HepG2 (cell line): Measurements from ENCODE around the gene ETHE1. TPM values are rescaled to one million over a fixed set of nuclear protein-coding genes. Genes with fewer than 3 reads are reported as not detected.

Source experiments
- CEBPG ChIP-seq: IDR thresholded peaks from 2 replicates; pipeline ENCODE4 v1.6.1; 2016
- FOXK1 ChIP-seq: sonication (generic); formaldehyde crosslinking; IDR thresholded peaks from 2 replicates; pipeline ENCODE4 v1.4.0; 2020; ENCODE audit warnings: low read depth, missing genetic modification reagents, borderline replicate concordance
- FOXM1 ChIP-seq: sonication (generic); formaldehyde crosslinking; IDR thresholded peaks from 2 replicates; pipeline ENCODE4 v1.5.0; 2020; ENCODE audit warnings: missing genetic modification reagents
- FOXP1 ChIP-seq, 2 experiments: fragments of 450-650 bp in 1 of 2; IDR thresholded peaks; 2 replicates each; pipeline ENCODE4 v1.6.1; 2017 to 2018; ENCODE audit warnings: antibody characterized with exemption in 1 of 2
- JUN ChIP-seq: sonication (generic); formaldehyde crosslinking; IDR thresholded peaks from 2 replicates; pipeline ENCODE4 v1.4.0; 2020; ENCODE audit warnings: mild to moderate bottlenecking, missing genetic modification reagents
- KLF15 ChIP-seq: sonication (generic); formaldehyde crosslinking; IDR thresholded peaks from 2 replicates; pipeline ENCODE4 v1.8.1; 2023; ENCODE audit warnings: borderline replicate concordance, mild to moderate bottlenecking, inconsistent platforms, missing genetic modification reagents, mixed read lengths
- KLF16 ChIP-seq, 2 experiments: sonication (generic) in 1 of 2; formaldehyde crosslinking in 1 of 2; IDR thresholded peaks; 2 replicates each; pipeline versions ENCODE4 v1.6.1 to v1.8.0; 2016 to 2023; ENCODE audit warnings: missing genetic modification reagents in 2 of 2, missing compliant biosample characterization in 1 of 2
- SAP130 ChIP-seq: IDR thresholded peaks from 2 replicates; pipeline ENCODE4 v1.6.1; 2016; ENCODE audit warnings: low read depth
- SMAD1 ChIP-seq: sonication (generic); formaldehyde crosslinking; IDR thresholded peaks from 2 replicates; pipeline ENCODE4 v1.4.0; 2020; ENCODE audit warnings: missing genetic modification reagents, low read depth, mild to moderate bottlenecking, borderline replicate concordance
- YY1 ChIP-seq: IDR thresholded peaks from 2 replicates; pipeline ENCODE4 v1.6.1; 2011; ENCODE audit warnings: low read length, low read depth, moderate library complexity, mild to moderate bottlenecking; ENCODE audit not compliant: insufficient read depth, insufficient replicate concordance
- ZNF282 ChIP-seq: fragments of 450-650 bp; IDR thresholded peaks from 2 replicates; pipeline ENCODE4 v1.6.1; 2018; ENCODE audit not compliant: partially characterized antibody
- ZNF331 ChIP-seq: sonication (generic); formaldehyde crosslinking; IDR thresholded peaks from 2 replicates; pipeline ENCODE4 v1.4.0; 2020; ENCODE audit warnings: missing genetic modification reagents
- ZNF674 ChIP-seq: sonication (generic); formaldehyde crosslinking; IDR thresholded peaks from 2 replicates; pipeline ENCODE4 v1.5.0; 2020; ENCODE audit warnings: low read depth, mild to moderate bottlenecking, missing genetic modification reagents
- ZNF746 ChIP-seq: sonication (generic); formaldehyde crosslinking; IDR thresholded peaks from 2 replicates; pipeline ENCODE4 v1.8.0; 2022; ENCODE audit warnings: mild to moderate bottlenecking, missing genetic modification reagents
- ZNF776 ChIP-seq: sonication (generic); formaldehyde crosslinking; IDR thresholded peaks from 2 replicates; pipeline ENCODE4 v1.4.0; 2020; ENCODE audit warnings: mild to moderate bottlenecking, missing genetic modification reagents
- ZNF780A ChIP-seq: sonication (generic); formaldehyde crosslinking; IDR thresholded peaks from 2 replicates; pipeline ENCODE4 v1.8.0; 2022; ENCODE audit warnings: mild to moderate bottlenecking, missing genetic modification reagents, moderate library complexity
- ZNF816 ChIP-seq: sonication (generic); formaldehyde crosslinking; IDR thresholded peaks from 2 replicates; pipeline ENCODE4 v1.8.0; 2022; ENCODE audit warnings: missing genetic modification reagents, mild to moderate bottlenecking, borderline replicate concordance
- polyA plus RNA-seq, 8 experiments: library from polyadenylated mRNA; depleted of rRNA in 3 of 8; stranded (reverse) in 7 of 8; unstranded in 1 of 8; fragments of >200 nt; fragmentation: Illumina TruSeq in 4 of 8; extraction: Trizol in 4 of 8; gene quantifications; 2 replicates each; pipeline versions ENCODE4 v1.2.1 to v1.2.3, GENCODE V29; 2011 to 2016; ENCODE audit warnings: low read depth in 4 of 8, missing spikeins in 1 of 8, mixed read lengths in 1 of 8; ENCODE audit not compliant: insufficient read depth in 1 of 8
- total RNA-seq, 5 experiments: library from RNA; depleted of rRNA; stranded (reverse); fragments of >200 nt; fragmentation: Illumina TruSeq; extraction: Trizol; gene quantifications; 2 replicates each; pipeline ENCODE4 v1.2.3, GENCODE V29; 2016; ENCODE audit warnings: low read depth in 1 of 5
- TF ChIP-seq, protein P1 (sequence below): sonication (generic); formaldehyde crosslinking; IDR thresholded peaks from 2 replicates; pipeline ENCODE4 v1.4.0; 2020; ENCODE audit warnings: missing genetic modification reagents
- TF ChIP-seq, protein P2 (sequence below): IDR thresholded peaks from 2 replicates; pipeline ENCODE4 v1.6.1; 2016; ENCODE audit warnings: low read depth, missing genetic modification reagents, missing compliant biosample characterization
- TF ChIP-seq, protein P3 (sequence below): sonication (generic); formaldehyde crosslinking; IDR thresholded peaks from 2 replicates; pipeline ENCODE4 v1.4.0; 2020; ENCODE audit warnings: missing genetic modification reagents

Gene ETHE1
- total and polyA plus RNA-seq, 2 of the 13 experiments (the other 11 are each of a cell fraction or from before 2014, with no cell fraction given), result 32.5 to 58.4 TPM

DNA sequence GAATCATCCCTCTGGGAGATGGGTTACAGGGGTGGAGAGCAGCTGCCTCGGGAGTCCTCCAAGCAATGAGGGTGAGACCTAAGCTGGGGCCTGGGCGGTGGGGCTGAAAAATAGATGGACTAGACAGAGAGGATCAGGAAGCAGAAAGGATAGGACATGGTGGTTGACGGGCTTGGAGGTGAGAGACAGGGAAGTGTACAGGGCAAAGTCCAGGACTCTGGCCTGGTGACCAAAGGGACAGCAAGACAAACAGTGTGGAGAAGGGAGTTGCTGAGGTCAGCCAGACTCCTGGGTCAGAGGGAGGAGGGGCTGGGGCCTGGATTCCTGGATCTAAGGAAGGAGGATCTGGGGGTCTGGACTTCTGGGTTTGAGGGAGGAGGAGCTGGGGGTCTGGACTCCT, 28.0 kb downstream of the ETHE1 start (continued):
- TF ChIP-seq, protein P1, sequence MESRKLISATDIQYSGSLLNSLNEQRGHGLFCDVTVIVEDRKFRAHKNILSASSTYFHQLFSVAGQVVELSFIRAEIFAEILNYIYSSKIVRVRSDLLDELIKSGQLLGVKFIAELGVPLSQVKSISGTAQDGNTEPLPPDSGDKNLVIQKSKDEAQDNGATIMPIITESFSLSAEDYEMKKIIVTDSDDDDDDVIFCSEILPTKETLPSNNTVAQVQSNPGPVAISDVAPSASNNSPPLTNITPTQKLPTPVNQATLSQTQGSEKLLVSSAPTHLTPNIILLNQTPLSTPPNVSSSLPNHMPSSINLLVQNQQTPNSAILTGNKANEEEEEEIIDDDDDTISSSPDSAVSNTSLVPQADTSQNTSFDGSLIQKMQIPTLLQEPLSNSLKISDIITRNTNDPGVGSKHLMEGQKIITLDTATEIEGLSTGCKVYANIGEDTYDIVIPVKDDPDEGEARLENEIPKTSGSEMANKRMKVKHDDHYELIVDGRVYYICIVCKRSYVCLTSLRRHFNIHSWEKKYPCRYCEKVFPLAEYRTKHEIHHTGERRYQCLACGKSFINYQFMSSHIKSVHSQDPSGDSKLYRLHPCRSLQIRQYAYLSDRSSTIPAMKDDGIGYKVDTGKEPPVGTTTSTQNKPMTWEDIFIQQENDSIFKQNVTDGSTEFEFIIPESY, result no peak
- TF ChIP-seq JUN (CRISPR knock-in tag), result no peak
- no peak for TF ChIP-seq FOXM1 (CRISPR knock-in tag)
- TF ChIP-seq SMAD1 (CRISPR knock-in tag), result no peak
- TF ChIP-seq ZNF746 (CRISPR knock-in tag), result no peak; the same call in 1 of the 2 replicates
- TF ChIP-seq SAP130 (CRISPR knock-in tag), result peak; percentile 77
- no peak for TF ChIP-seq FOXP1 (IDR thresholded peaks at IDR 0.05)
- peak; percentile 44 for TF ChIP-seq FOXP1 (CRISPR knock-in tag; IDR thresholded peaks at IDR 0.05)
- no peak for TF ChIP-seq KLF15
- TF ChIP-seq, protein P2, sequence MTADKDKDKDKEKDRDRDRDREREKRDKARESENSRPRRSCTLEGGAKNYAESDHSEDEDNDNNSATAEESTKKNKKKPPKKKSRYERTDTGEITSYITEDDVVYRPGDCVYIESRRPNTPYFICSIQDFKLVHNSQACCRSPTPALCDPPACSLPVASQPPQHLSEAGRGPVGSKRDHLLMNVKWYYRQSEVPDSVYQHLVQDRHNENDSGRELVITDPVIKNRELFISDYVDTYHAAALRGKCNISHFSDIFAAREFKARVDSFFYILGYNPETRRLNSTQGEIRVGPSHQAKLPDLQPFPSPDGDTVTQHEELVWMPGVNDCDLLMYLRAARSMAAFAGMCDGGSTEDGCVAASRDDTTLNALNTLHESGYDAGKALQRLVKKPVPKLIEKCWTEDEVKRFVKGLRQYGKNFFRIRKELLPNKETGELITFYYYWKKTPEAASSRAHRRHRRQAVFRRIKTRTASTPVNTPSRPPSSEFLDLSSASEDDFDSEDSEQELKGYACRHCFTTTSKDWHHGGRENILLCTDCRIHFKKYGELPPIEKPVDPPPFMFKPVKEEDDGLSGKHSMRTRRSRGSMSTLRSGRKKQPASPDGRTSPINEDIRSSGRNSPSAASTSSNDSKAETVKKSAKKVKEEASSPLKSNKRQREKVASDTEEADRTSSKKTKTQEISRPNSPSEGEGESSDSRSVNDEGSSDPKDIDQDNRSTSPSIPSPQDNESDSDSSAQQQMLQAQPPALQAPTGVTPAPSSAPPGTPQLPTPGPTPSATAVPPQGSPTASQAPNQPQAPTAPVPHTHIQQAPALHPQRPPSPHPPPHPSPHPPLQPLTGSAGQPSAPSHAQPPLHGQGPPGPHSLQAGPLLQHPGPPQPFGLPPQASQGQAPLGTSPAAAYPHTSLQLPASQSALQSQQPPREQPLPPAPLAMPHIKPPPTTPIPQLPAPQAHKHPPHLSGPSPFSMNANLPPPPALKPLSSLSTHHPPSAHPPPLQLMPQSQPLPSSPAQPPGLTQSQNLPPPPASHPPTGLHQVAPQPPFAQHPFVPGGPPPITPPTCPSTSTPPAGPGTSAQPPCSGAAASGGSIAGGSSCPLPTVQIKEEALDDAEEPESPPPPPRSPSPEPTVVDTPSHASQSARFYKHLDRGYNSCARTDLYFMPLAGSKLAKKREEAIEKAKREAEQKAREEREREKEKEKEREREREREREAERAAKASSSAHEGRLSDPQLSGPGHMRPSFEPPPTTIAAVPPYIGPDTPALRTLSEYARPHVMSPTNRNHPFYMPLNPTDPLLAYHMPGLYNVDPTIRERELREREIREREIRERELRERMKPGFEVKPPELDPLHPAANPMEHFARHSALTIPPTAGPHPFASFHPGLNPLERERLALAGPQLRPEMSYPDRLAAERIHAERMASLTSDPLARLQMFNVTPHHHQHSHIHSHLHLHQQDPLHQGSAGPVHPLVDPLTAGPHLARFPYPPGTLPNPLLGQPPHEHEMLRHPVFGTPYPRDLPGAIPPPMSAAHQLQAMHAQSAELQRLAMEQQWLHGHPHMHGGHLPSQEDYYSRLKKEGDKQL (CRISPR knock-in tag), result no peak
- TF ChIP-seq FOXK1 (CRISPR knock-in tag), result peak; percentile 53; the same call in 1 of the 2 replicates
- TF ChIP-seq ZNF331 (CRISPR knock-in tag), result peak; percentile 73
- no peak for TF ChIP-seq YY1
- TF ChIP-seq, protein P3, sequence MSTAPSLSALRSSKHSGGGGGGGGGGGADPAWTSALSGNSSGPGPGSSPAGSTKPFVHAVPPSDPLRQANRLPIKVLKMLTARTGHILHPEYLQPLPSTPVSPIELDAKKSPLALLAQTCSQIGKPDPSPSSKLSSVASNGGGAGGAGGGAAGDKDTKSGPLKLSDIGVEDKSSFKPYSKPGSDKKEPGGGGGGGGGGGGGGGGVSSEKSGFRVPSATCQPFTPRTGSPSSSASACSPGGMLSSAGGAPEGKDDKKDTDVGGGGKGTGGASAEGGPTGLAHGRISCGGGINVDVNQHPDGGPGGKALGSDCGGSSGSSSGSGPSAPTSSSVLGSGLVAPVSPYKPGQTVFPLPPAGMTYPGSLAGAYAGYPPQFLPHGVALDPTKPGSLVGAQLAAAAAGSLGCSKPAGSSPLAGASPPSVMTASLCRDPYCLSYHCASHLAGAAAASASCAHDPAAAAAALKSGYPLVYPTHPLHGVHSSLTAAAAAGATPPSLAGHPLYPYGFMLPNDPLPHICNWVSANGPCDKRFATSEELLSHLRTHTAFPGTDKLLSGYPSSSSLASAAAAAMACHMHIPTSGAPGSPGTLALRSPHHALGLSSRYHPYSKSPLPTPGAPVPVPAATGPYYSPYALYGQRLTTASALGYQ (CRISPR knock-in tag), result no peak
- TF ChIP-seq ZNF776, result no peak
- no peak for TF ChIP-seq CEBPG
- peak in 1 of 2 experiments; percentile 32; a peak in 1 of 4 replicates for TF ChIP-seq KLF16 (CRISPR knock-in tag; IDR thresholded peaks at IDR 0.05)
- TF ChIP-seq ZNF816, result no peak
- no peak for TF ChIP-seq ZNF780A
- TF ChIP-seq ZNF282, result no peak
- TF ChIP-seq ZNF674, result no peak
